HepG2 (cell line): ENCODE measurements around the gene TMEM139. TPM values are rescaled to one million over a fixed set of nuclear protein-coding genes. Genes with fewer than 3 reads are reported as not detected.

ENCODE experiments used
- ARNT2 ChIP-seq: sonication (generic); formaldehyde crosslinking; IDR thresholded peaks from 2 replicates; pipeline ENCODE4 v1.8.0; 2022; ENCODE audit warnings: mild to moderate bottlenecking, low read depth, missing genetic modification reagents, moderate library complexity
- ATF7 ChIP-seq, 2 experiments: fragments of 450-650 bp in 1 of 2; sonication (generic) in 1 of 2; formaldehyde crosslinking in 1 of 2; IDR thresholded peaks; 2 replicates each; pipeline versions ENCODE4 v1.4.0 to v1.6.1; 2016 to 2020; ENCODE audit warnings: antibody characterized with exemption in 1 of 2, mild to moderate bottlenecking in 1 of 2, missing genetic modification reagents in 1 of 2
- GFI1 ChIP-seq: sonication (generic); formaldehyde crosslinking; IDR thresholded peaks from 2 replicates; pipeline ENCODE4 v1.5.0; 2020; ENCODE audit warnings: missing genetic modification reagents, mild to moderate bottlenecking, borderline replicate concordance
- JUN ChIP-seq: sonication (generic); formaldehyde crosslinking; IDR thresholded peaks from 2 replicates; pipeline ENCODE4 v1.4.0; 2020; ENCODE audit warnings: mild to moderate bottlenecking, missing genetic modification reagents
- KLF13 ChIP-seq: sonication (generic); formaldehyde crosslinking; IDR thresholded peaks from 2 replicates; pipeline ENCODE4 v1.4.0; 2020; ENCODE audit warnings: mild to moderate bottlenecking, missing genetic modification reagents
- ONECUT2 ChIP-seq: sonication (generic); formaldehyde crosslinking; IDR thresholded peaks from 2 replicates; pipeline ENCODE4 v1.4.0; 2020; ENCODE audit warnings: missing genetic modification reagents
- PCBP2 ChIP-seq: fragments of 200-400 bp; formaldehyde crosslinking; optimal IDR thresholded peaks from 2 replicates; pipeline ENCODE3; 2018; ENCODE audit warnings: low read length, low read depth; ENCODE audit not compliant: poor library complexity, severe bottlenecking
- POLR2AphosphoS5 ChIP-seq: IDR thresholded peaks from 2 replicates; pipeline ENCODE4 v1.6.1; 2012; ENCODE audit warnings: low read depth, low read length
- RNF2 ChIP-seq: fragments of 450-650 bp; conservative IDR thresholded peaks from 2 replicates; pipeline ENCODE4 v1.6.1; 2016; ENCODE audit warnings: low read depth
- RXRA ChIP-seq: sonication (generic); formaldehyde crosslinking; IDR thresholded peaks from 2 replicates; pipeline ENCODE4 v1.5.1; 2020; ENCODE audit warnings: missing genetic modification reagents
- SOX6 ChIP-seq, 2 experiments: fragments of 450-650 bp in 1 of 2; sonication (generic) in 1 of 2; formaldehyde crosslinking in 1 of 2; IDR thresholded peaks; 2 replicates each; pipeline versions ENCODE4 v1.4.0 to v1.6.1; 2017 to 2020; ENCODE audit warnings: antibody characterized with exemption in 1 of 2, mild to moderate bottlenecking in 1 of 2, missing genetic modification reagents in 1 of 2
- SP4 ChIP-seq: sonication (generic); formaldehyde crosslinking; IDR thresholded peaks from 2 replicates; pipeline ENCODE4 v1.8.1; 2023; ENCODE audit warnings: mild to moderate bottlenecking, missing genetic modification reagents
- SRY ChIP-seq: sonication (generic); formaldehyde crosslinking; IDR thresholded peaks from 2 replicates; pipeline ENCODE4 v1.8.0; 2022; ENCODE audit warnings: mild to moderate bottlenecking, missing genetic modification reagents
- YY1 ChIP-seq: IDR thresholded peaks from 2 replicates; pipeline ENCODE4 v1.6.1; 2011; ENCODE audit warnings: low read length, low read depth, moderate library complexity, mild to moderate bottlenecking; ENCODE audit not compliant: insufficient read depth, insufficient replicate concordance
- ZNF101 ChIP-seq: sonication (generic); formaldehyde crosslinking; IDR thresholded peaks from 2 replicates; pipeline ENCODE4 v1.4.0; 2020; ENCODE audit warnings: mild to moderate bottlenecking, low read depth, missing genetic modification reagents, borderline replicate concordance
- ZNF24 ChIP-seq: fragments of 450-650 bp; IDR thresholded peaks from 2 replicates; pipeline ENCODE4 v1.6.1; 2017; ENCODE audit warnings: antibody characterized with exemption, mild to moderate bottlenecking
- ZNF446 ChIP-seq: sonication (generic); formaldehyde crosslinking; IDR thresholded peaks from 2 replicates; pipeline ENCODE4 v1.5.0; 2020; ENCODE audit warnings: mild to moderate bottlenecking, missing genetic modification reagents
- ZNF563 ChIP-seq: sonication (generic); formaldehyde crosslinking; IDR thresholded peaks from 2 replicates; pipeline ENCODE4 v1.8.0; 2022; ENCODE audit warnings: mild to moderate bottlenecking, moderate library complexity, missing genetic modification reagents
- ZNF570 ChIP-seq: sonication (generic); formaldehyde crosslinking; IDR thresholded peaks from 2 replicates; pipeline ENCODE4 v1.4.0; 2020; ENCODE audit warnings: mild to moderate bottlenecking, missing genetic modification reagents, borderline replicate concordance
- ZNF749 ChIP-seq: sonication (generic); formaldehyde crosslinking; IDR thresholded peaks from 2 replicates; pipeline ENCODE4 v1.8.0; 2022; ENCODE audit warnings: mild to moderate bottlenecking, missing genetic modification reagents, moderate library complexity, borderline replicate concordance
- ZNF850 ChIP-seq: sonication (generic); formaldehyde crosslinking; conservative IDR thresholded peaks from 2 replicates; pipeline ENCODE4 v1.9.0; 2021; ENCODE audit warnings: mild to moderate bottlenecking, missing genetic modification reagents
- polyA plus RNA-seq, 8 experiments: library from polyadenylated mRNA; depleted of rRNA in 3 of 8; stranded (reverse) in 7 of 8; unstranded in 1 of 8; fragments of >200 nt; fragmentation: Illumina TruSeq in 4 of 8; extraction: Trizol in 4 of 8; gene quantifications; 2 replicates each; pipeline versions ENCODE4 v1.2.1 to v1.2.3, GENCODE V29; 2011 to 2016; ENCODE audit warnings: low read depth in 4 of 8, missing spikeins in 1 of 8, mixed read lengths in 1 of 8; ENCODE audit not compliant: insufficient read depth in 1 of 8
- total RNA-seq, 5 experiments: library from RNA; depleted of rRNA; stranded (reverse); fragments of >200 nt; fragmentation: Illumina TruSeq; extraction: Trizol; gene quantifications; 2 replicates each; pipeline ENCODE4 v1.2.3, GENCODE V29; 2016; ENCODE audit warnings: low read depth in 1 of 5
- TF ChIP-seq, protein P1 (sequence below): sonication (generic); formaldehyde crosslinking; IDR thresholded peaks from 2 replicates; pipeline ENCODE4 v1.4.0; 2020; ENCODE audit warnings: missing genetic modification reagents
- TF ChIP-seq, protein P2 (sequence below): sonication (generic); formaldehyde crosslinking; IDR thresholded peaks from 2 replicates; pipeline ENCODE4 v1.8.1; 2023; ENCODE audit warnings: mild to moderate bottlenecking, missing genetic modification reagents
- TF ChIP-seq, protein P3 (sequence below): sonication (generic); formaldehyde crosslinking; IDR thresholded peaks from 2 replicates; pipeline ENCODE4 v1.4.0; 2020; ENCODE audit warnings: missing genetic modification reagents
- TF ChIP-seq, protein P4 (sequence below): sonication (generic); formaldehyde crosslinking; IDR thresholded peaks from 2 replicates; pipeline ENCODE4 v1.5.0; 2020; ENCODE audit warnings: missing genetic modification reagents

Gene TMEM139
- total and polyA plus RNA-seq, 2 of the 13 experiments (the other 11 are each of a cell fraction or from before 2014, with no cell fraction given): 7.9 to 14.0 TPM

DNA sequence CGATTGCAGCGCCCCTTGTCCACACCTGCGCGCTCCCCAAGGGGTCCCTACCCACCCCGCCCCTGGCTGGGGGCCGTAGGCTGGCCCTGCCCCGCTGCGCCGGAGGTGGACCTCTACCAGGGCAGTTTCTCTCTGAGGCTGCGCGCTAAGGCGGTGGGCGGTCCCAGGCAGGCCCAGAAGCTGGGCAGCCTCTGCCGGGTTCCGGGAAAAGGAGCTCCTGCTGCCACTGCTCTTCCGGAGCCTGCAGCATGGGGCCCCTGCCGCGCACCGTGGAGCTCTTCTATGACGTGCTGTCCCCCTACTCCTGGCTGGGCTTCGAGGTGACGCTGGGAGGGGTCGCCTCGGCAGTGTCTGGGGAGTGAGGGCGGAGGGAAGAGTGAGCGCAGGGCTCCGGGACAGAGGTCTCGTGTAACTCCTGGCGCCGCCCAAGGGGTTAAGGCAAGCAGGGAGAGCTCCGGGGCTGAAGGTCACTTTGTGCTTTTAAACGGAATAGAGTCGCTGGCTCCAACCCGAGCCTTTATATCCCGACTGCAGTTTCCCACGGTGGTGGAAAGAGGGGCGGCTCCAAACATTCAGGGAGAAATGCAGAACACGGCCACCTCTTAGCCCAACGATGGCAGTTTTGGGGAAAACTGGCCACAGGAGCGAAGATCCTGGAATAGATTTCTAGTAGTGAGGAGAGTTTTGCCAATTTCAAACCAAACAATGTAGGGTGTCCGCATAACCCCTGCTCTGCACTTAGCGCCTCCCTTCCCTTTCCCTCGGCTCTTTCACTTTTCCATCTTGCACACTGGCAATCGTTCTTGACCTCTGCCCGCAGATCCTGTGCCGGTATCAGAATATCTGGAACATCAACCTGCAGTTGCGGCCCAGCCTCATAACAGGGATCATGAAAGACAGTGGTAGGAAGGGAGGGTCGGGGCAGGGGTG lies 21.2 kb upstream of the TMEM139 start, which contains the start of gene GSTK1 (continued):
- TF ChIP-seq ZNF101 (CRISPR knock-in tag) (no peak), SOX6 (IDR thresholded peaks at IDR 0.05) (no peak), SOX6 (CRISPR knock-in tag; IDR thresholded peaks at IDR 0.05) (peak; percentile 70), SRY (CRISPR knock-in tag) (peak; percentile 83), ZNF749 (CRISPR knock-in tag) (peak; percentile 92), GFI1 (peak; percentile 67; the same call in 1 of the 2 replicates), ZNF850 (no peak), YY1 (peak; percentile 58), RXRA (CRISPR knock-in tag) (peak; percentile 73), ARNT2 (CRISPR knock-in tag) (peak; percentile 80), ATF7 (IDR thresholded peaks at IDR 0.05) (no peak), ATF7 (CRISPR knock-in tag; IDR thresholded peaks at IDR 0.05) (no peak), ZNF570 (CRISPR knock-in tag) (no peak), ZNF563 (CRISPR knock-in tag) (0 out of 2 replicates have a peak, but pooled peaks have one; percentile 78), ZNF24 (no peak), SP4 (CRISPR knock-in tag) (peak; percentile 41; the same call in 1 of the 2 replicates), PCBP2 (no peak), ONECUT2 (CRISPR knock-in tag) (no peak), JUN (no peak), KLF13 (no peak), POLR2AphosphoS5 (peak; percentile 94), RNF2 (no peak), ZNF446 (CRISPR knock-in tag) (peak; percentile 73; the same call in 1 of the 2 replicates)
- TF ChIP-seq, protein P1, sequence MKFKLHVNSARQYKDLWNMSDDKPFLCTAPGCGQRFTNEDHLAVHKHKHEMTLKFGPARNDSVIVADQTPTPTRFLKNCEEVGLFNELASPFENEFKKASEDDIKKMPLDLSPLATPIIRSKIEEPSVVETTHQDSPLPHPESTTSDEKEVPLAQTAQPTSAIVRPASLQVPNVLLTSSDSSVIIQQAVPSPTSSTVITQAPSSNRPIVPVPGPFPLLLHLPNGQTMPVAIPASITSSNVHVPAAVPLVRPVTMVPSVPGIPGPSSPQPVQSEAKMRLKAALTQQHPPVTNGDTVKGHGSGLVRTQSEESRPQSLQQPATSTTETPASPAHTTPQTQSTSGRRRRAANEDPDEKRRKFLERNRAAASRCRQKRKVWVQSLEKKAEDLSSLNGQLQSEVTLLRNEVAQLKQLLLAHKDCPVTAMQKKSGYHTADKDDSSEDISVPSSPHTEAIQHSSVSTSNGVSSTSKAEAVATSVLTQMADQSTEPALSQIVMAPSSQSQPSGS (CRISPR knock-in tag): peak; percentile 70; the same call in 1 of the 2 replicates
- TF ChIP-seq, protein P2, sequence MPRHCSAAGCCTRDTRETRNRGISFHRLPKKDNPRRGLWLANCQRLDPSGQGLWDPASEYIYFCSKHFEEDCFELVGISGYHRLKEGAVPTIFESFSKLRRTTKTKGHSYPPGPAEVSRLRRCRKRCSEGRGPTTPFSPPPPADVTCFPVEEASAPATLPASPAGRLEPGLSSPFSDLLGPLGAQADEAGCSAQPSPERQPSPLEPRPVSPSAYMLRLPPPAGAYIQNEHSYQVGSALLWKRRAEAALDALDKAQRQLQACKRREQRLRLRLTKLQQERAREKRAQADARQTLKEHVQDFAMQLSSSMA (CRISPR knock-in tag): peak; percentile 84; the same call in 1 of the 2 replicates
- TF ChIP-seq, protein P3, sequence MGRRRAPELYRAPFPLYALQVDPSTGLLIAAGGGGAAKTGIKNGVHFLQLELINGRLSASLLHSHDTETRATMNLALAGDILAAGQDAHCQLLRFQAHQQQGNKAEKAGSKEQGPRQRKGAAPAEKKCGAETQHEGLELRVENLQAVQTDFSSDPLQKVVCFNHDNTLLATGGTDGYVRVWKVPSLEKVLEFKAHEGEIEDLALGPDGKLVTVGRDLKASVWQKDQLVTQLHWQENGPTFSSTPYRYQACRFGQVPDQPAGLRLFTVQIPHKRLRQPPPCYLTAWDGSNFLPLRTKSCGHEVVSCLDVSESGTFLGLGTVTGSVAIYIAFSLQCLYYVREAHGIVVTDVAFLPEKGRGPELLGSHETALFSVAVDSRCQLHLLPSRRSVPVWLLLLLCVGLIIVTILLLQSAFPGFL: no peak
- TF ChIP-seq, protein P4, sequence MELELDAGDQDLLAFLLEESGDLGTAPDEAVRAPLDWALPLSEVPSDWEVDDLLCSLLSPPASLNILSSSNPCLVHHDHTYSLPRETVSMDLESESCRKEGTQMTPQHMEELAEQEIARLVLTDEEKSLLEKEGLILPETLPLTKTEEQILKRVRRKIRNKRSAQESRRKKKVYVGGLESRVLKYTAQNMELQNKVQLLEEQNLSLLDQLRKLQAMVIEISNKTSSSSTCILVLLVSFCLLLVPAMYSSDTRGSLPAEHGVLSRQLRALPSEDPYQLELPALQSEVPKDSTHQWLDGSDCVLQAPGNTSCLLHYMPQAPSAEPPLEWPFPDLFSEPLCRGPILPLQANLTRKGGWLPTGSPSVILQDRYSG: no peak
